HepG2 (cell line): Measurements from ENCODE around the gene GPC3. TPM values are rescaled to one million over a fixed set of nuclear protein-coding genes. Genes with fewer than 3 reads are reported as not detected.

Experiments used
- ATAC-seq: fragments of 200-7000 bp; cut with Tn5 transposase; 3 replicates; pipeline ENCODE4 v1.9.1; 2020; ENCODE audit warnings: mild to moderate bottlenecking, moderate library complexity
- BruUV-seq: library from RNA; stranded (reverse); fragments of 400-500 nt; replicated peaks from 2 replicates; lab custom pipeline; 2021; lab: Mats Ljungman, UMichigan
- CTCF ChIA-PET: fragments of 300-600 bp; formaldehyde crosslinking; extraction: SDS; loops from one replicate; lab custom pipeline; 2021; ENCODE audit warnings: low total read pairs, inconsistent platforms, low intra/inter-chr PET ratio; lab: Yijun Ruan, JAX
- POLR2A ChIA-PET: fragments of 350-600 bp; sonication (Branson Sonifier 250); formaldehyde crosslinking; loops from one replicate; lab custom pipeline; 2020; ENCODE audit warnings: antibody characterized with exemption, inconsistent platforms; lab: Yijun Ruan, JAX
- DNase-seq: peaks from one replicate; pipeline ENCODE4 v3.0.0-alpha.2; 2015; ENCODE audit warnings: low spot score
- FAIRE-seq: peaks from 3 replicates; lab custom pipeline; 2011; peaks lifted over from hg19 to GRCh38; lab: Jason Lieb, UNC
- H2AFZ ChIP-seq: one replicate; pipeline ENCODE4 v1.6.1; 2011; ENCODE audit warnings: low read length, inconsistent platforms
- H3K27ac ChIP-seq: fragments of 300-600 bp; 3 replicates; pipeline ENCODE4 v1.8.0; 2011; ENCODE audit warnings: mixed run types, mild to moderate bottlenecking, mixed read lengths, low read length, inconsistent platforms; ENCODE audit not compliant: insufficient read depth; ENCODE audit errors: extremely low read length
- H3K27me3 ChIP-seq, 2 experiments: fragments of 200-600 bp in 1 of 2; 2 replicates in 1 of 2; 3 replicates in 1 of 2; pipeline versions ENCODE4 v1.6.0 to v1.8.0; 2011; ENCODE audit warnings: low read length in 2 of 2, mild to moderate bottlenecking in 2 of 2, moderate library complexity in 2 of 2, inconsistent platforms in 1 of 2; ENCODE audit not compliant: insufficient read depth in 2 of 2, control insufficient read depth in 1 of 2
- H3K36me3 ChIP-seq, 2 experiments: fragments of 200-600 bp in 1 of 2; replicated peaks in 1 of 2; 2 replicates in 1 of 2; 3 replicates in 1 of 2; pipeline versions ENCODE4 v1.5.1 to v1.8.0; 2011; ENCODE audit warnings: low read length in 2 of 2, inconsistent platforms in 1 of 2; ENCODE audit not compliant: insufficient read depth in 2 of 2, control insufficient read depth in 1 of 2
- H3K4me1 ChIP-seq: 2 replicates; pipeline ENCODE4 v1.5.1; 2012; ENCODE audit warnings: low read length, inconsistent platforms; ENCODE audit not compliant: insufficient read depth
- H3K4me2 ChIP-seq: 2 replicates; pipeline ENCODE4 v1.6.0; 2011; ENCODE audit warnings: low read depth, low read length, inconsistent platforms
- H3K4me3 ChIP-seq, 3 experiments: fragments of 200-600 bp in 1 of 3; sonication (generic), shearing (Covaris generic) in 1 of 3; replicated peaks in 1 of 3; 2 replicates each; pipeline ENCODE4 v1.5.1; 2011 to 2016; ENCODE audit warnings: low read length in 3 of 3, inconsistent platforms in 2 of 3, low read depth in 2 of 3, mild to moderate bottlenecking in 2 of 3, control low read depth in 1 of 3, mixed read lengths in 1 of 3; ENCODE audit not compliant: insufficient read depth in 1 of 3
- H3K79me2 ChIP-seq: one replicate; pipeline ENCODE4 v1.6.1; 2011; ENCODE audit warnings: low read length, inconsistent platforms; ENCODE audit not compliant: insufficient read depth
- H3K9ac ChIP-seq: 2 replicates; pipeline ENCODE4 v1.6.0; 2011; ENCODE audit warnings: mild to moderate bottlenecking, low read depth, low read length, inconsistent platforms; ENCODE audit not compliant: insufficient read depth
- H3K9me3 ChIP-seq: 2 replicates; pipeline ENCODE4 v1.5.1; 2012; ENCODE audit warnings: mild to moderate bottlenecking, low read length
- H4K20me1 ChIP-seq: 2 replicates; pipeline ENCODE4 v1.6.0; 2011; ENCODE audit warnings: inconsistent platforms, mild to moderate bottlenecking, low read length, moderate library complexity; ENCODE audit not compliant: insufficient read depth
- ATF7 ChIP-seq, 2 experiments: fragments of 450-650 bp in 1 of 2; sonication (generic) in 1 of 2; formaldehyde crosslinking in 1 of 2; IDR thresholded peaks; 2 replicates each; pipeline versions ENCODE4 v1.4.0 to v1.6.1; 2016 to 2020; ENCODE audit warnings: antibody characterized with exemption in 1 of 2, mild to moderate bottlenecking in 1 of 2, missing genetic modification reagents in 1 of 2
- BHLHE40 ChIP-seq: IDR thresholded peaks from 2 replicates; pipeline ENCODE4 v1.6.1; 2011; ENCODE audit warnings: low read length, improper control_type of control experiment
- HINFP ChIP-seq: sonication (generic); formaldehyde crosslinking; IDR thresholded peaks from 2 replicates; pipeline ENCODE4 v1.4.0; 2020; ENCODE audit warnings: low read depth, mild to moderate bottlenecking, missing genetic modification reagents
- MAFF ChIP-seq: IDR thresholded peaks from 2 replicates; pipeline ENCODE4 v1.6.1; 2011; ENCODE audit warnings: low read depth, low read length, improper control_type of control experiment
- MYNN ChIP-seq: sonication (generic); formaldehyde crosslinking; IDR thresholded peaks from 2 replicates; pipeline ENCODE4 v1.4.0; 2020; ENCODE audit warnings: mild to moderate bottlenecking, low read depth, missing genetic modification reagents
- NR2F2 ChIP-seq: IDR thresholded peaks from 2 replicates; pipeline ENCODE4 v1.6.1; 2012; ENCODE audit warnings: low read depth, inconsistent platforms, borderline replicate concordance
- RFX1 ChIP-seq: fragments of 450-650 bp; IDR thresholded peaks from 2 replicates; pipeline ENCODE4 v1.6.1; 2017
- SMARCE1 ChIP-seq: fragments of 450-650 bp; IDR thresholded peaks from 2 replicates; pipeline ENCODE4 v1.6.1; 2017; ENCODE audit warnings: borderline replicate concordance
- TAF1 ChIP-seq: sonication (generic); formaldehyde crosslinking; IDR thresholded peaks from 2 replicates; pipeline ENCODE4 v1.4.0; 2020; ENCODE audit warnings: missing genetic modification reagents
- ZBTB14 ChIP-seq: sonication (generic); formaldehyde crosslinking; IDR thresholded peaks from 2 replicates; pipeline ENCODE4 v1.4.0; 2020; ENCODE audit warnings: missing genetic modification reagents
- ZBTB33 ChIP-seq: sonication (generic); formaldehyde crosslinking; IDR thresholded peaks from 2 replicates; pipeline ENCODE4 v1.4.0; 2020; ENCODE audit warnings: missing genetic modification reagents
- ZGPAT ChIP-seq: IDR thresholded peaks from 2 replicates; pipeline ENCODE4 v1.6.1; 2016; ENCODE audit warnings: mild to moderate bottlenecking
- ZKSCAN5 ChIP-seq: sonication (generic); formaldehyde crosslinking; IDR thresholded peaks from 2 replicates; pipeline ENCODE4 v1.5.1; 2020; ENCODE audit warnings: mild to moderate bottlenecking, missing genetic modification reagents
- ZNF207 ChIP-seq: fragments of 450-650 bp; IDR thresholded peaks from 2 replicates; pipeline ENCODE4 v1.6.1; 2016; ENCODE audit warnings: antibody characterized with exemption, borderline replicate concordance
- ZNF251 ChIP-seq: sonication (generic); formaldehyde crosslinking; IDR thresholded peaks from 2 replicates; pipeline ENCODE4 v1.9.0; 2021; ENCODE audit warnings: mild to moderate bottlenecking, missing genetic modification reagents
- ZNF331 ChIP-seq: sonication (generic); formaldehyde crosslinking; IDR thresholded peaks from 2 replicates; pipeline ENCODE4 v1.4.0; 2020; ENCODE audit warnings: missing genetic modification reagents
- ZNF547 ChIP-seq: sonication (generic); formaldehyde crosslinking; IDR thresholded peaks from 2 replicates; pipeline ENCODE4 v1.5.1; 2020; ENCODE audit warnings: mild to moderate bottlenecking, missing genetic modification reagents
- ZNF7 ChIP-seq: IDR thresholded peaks from 2 replicates; pipeline ENCODE4 v1.6.1; 2016; ENCODE audit warnings: missing biosample characterization, missing genetic modification reagents
- ZSCAN12 ChIP-seq: sonication (generic); formaldehyde crosslinking; IDR thresholded peaks from 2 replicates; pipeline ENCODE4 v1.9.0; 2021; ENCODE audit warnings: mild to moderate bottlenecking, missing genetic modification reagents
- in situ Hi-C: cut with HindIII; loops from 2 replicates; pipeline ENCODE4 v1.10.0; 2017; ENCODE audit warnings: low pct_unique_long_range_greater_than_20kb; ENCODE audit not compliant: extremely low pct_ligation_motif_present
- intact Hi-C: fragments of 100-400 bp; cut with micrococcal nuclease; formaldehyde crosslinking; loops from one replicate; pipeline ENCODE4 v1.10.0; 2022; ENCODE audit not compliant: unreplicated experiment
- polyA plus RNA-seq, 8 experiments: library from polyadenylated mRNA; depleted of rRNA in 3 of 8; stranded (reverse) in 7 of 8; unstranded in 1 of 8; fragments of >200 nt; fragmentation: Illumina TruSeq in 4 of 8; extraction: Trizol in 4 of 8; gene quantifications; 2 replicates each; pipeline versions ENCODE4 v1.2.1 to v1.2.3, GENCODE V29; 2011 to 2016; ENCODE audit warnings: low read depth in 4 of 8, missing spikeins in 1 of 8, mixed read lengths in 1 of 8; ENCODE audit not compliant: insufficient read depth in 1 of 8
- total RNA-seq, 5 experiments: library from RNA; depleted of rRNA; stranded (reverse); fragments of >200 nt; fragmentation: Illumina TruSeq; extraction: Trizol; gene quantifications; 2 replicates each; pipeline ENCODE4 v1.2.3, GENCODE V29; 2016; ENCODE audit warnings: low read depth in 1 of 5

Gene GPC3
- total and polyA plus RNA-seq, 2 of the 13 experiments (the other 11 are each of a cell fraction or from before 2014, with no cell fraction given), result 1,799 to 3,263 TPM

- POLR2A ChIA-PET, result no interaction called here
- Histone ChIP-seq H3K4me1 (peaks cover 13% of the 10 kb centered on the region; the same call in 1 of the 2 replicates), H2AFZ (no peak overlapping the region), H3K9ac (no peak overlapping the region), H3K79me2 (peaks cover 88% of the 10 kb centered on the region), H3K9me3 (no peaks in the 10 kb centered on the region), H3K27me3 (no peaks in the 10 kb centered on the region), H3K36me3 (peaks cover 1 to 29% of the 10 kb centered on the region in 2 experiments; a peak in 3 of 5 replicates), H3K4me2 (no peak overlapping the region), H3K4me3 (no peak overlapping the region), H4K20me1 (peaks cover 85% of the 10 kb centered on the region), H3K27ac (no peak overlapping the region)
- ATAC-seq (no peak), FAIRE-seq (no peak), DNase-seq (no peak)
- intact Hi-C loops, result no loop called here
- CTCF ChIA-PET, result no interaction called here
- in situ Hi-C loops, result no loop called here
- TF ChIP-seq MAFF (no peak), BHLHE40 (no peak), ZSCAN12 (CRISPR knock-in tag) (no peak), ZGPAT (no peak), SMARCE1 (no peak), ZBTB14 (no peak), ZNF207 (no peak), TAF1 (CRISPR knock-in tag) (no peak), MYNN (CRISPR knock-in tag) (no peak), ZNF547 (CRISPR knock-in tag) (no peak), NR2F2 (no peak), ZKSCAN5 (CRISPR knock-in tag) (no peak), ZBTB33 (CRISPR knock-in tag) (no peak), ZNF7 (CRISPR knock-in tag) (no peak), ATF7 (IDR thresholded peaks at IDR 0.05) (no peak), ATF7 (CRISPR knock-in tag; IDR thresholded peaks at IDR 0.05) (no peak), ZNF331 (no peak), ZNF251 (CRISPR knock-in tag) (no peak), RFX1 (no peak), HINFP (CRISPR knock-in tag) (no peak)
- TSS peak; percentile 3 for BruUV-seq
Observed at GRCh38 chrX:133876646-133877045, 108.7 kb downstream of the GPC3 start.
